Pancreas (tissue), 10 donors: Measurements from ENCODE around the gene GCGR. TPM values are rescaled to one million over a fixed set of nuclear protein-coding genes. Genes with fewer than 3 reads are reported as not detected.
A peak's percentile ranks its signal among the peaks of the same experiment; 100 is the strongest.

Experiments used
- ATAC-seq, 4 donors: fragments of 200-7000 bp; cut with Tn5 transposase; one replicate each; pipeline versions ENCODE4 v1.8.0 to v1.9.1; 2020; ENCODE audit warnings: mild to moderate bottlenecking in 4 of 4, moderate library complexity in 4 of 4
- DNase-seq, 6 donors: peaks; one replicate each; pipeline ENCODE4 v3.0.0-alpha.2; 2020
- FAIRE-seq: peaks from 2 replicates; lab custom pipeline; 2012; peaks lifted over from hg19 to GRCh38; lab: Jason Lieb, UNC
- H3K27ac ChIP-seq, 4 donors: fragments of 200-600 bp; sonication (generic); 1 replicate in 3 of 4; 2 replicates in 1 of 4; pipeline versions ENCODE4 v1.5.0 to v1.8.0; 2020
- H3K27me3 ChIP-seq, 4 donors: fragments of 200-600 bp; one replicate each; pipeline ENCODE4 v1.8.0; 2021
- H3K36me3 ChIP-seq, 3 donors: fragments of 200-600 bp; sonication (generic) in 1 of 3; one replicate each; pipeline versions ENCODE4 v1.5.0 to v1.8.0; 2020 to 2021
- H3K4me1 ChIP-seq, 3 donors: fragments of 200-600 bp; one replicate each; pipeline ENCODE4 v1.8.0; 2021
- H3K4me3 ChIP-seq, 4 donors: fragments of 200-600 bp; sonication (generic) in 2 of 4; one replicate each; pipeline versions ENCODE4 v1.5.0 to v1.8.0; 2020 to 2021
- H3K9me3 ChIP-seq, 4 donors: fragments of 200-600 bp; one replicate each; pipeline ENCODE4 v1.8.0; 2021
- CTCF ChIP-seq, 4 donors: fragments of 200-600 bp; sonication (generic) in 3 of 4; IDR thresholded peaks; one replicate each; pipeline versions ENCODE4 v1.5.0 to v1.8.0; 2021; ENCODE audit warnings: antibody characterized with exemption in 4 of 4
- WGBS, 2 donors: extraction: QIAGEN DNeasy Blood & Tissue Kit; methylation state at CpG; one replicate each; pipeline ENCODE4 v1.1.7; 2013; 5-methylcytosine and 5-hydroxymethylcytosine counted together
- intact Hi-C, 3 donors: fragments of 100-400 bp; cut with DNase I; formaldehyde crosslinking; loops; one replicate each; pipeline versions ENCODE4 v1.11.1 to v1.14.2; 2022
- polyA plus RNA-seq, 2 donors: library from polyadenylated mRNA; stranded (reverse); fragments of 200-250 nt; gene quantifications; one replicate each; pipeline ENCODE4 v1.2.3, GENCODE V29; 2013
- total RNA-seq, 6 donors: library from RNA; stranded (reverse); fragmentation: NEBNext Ultra II Directional in 4 of 6; extraction: Animal tissue kit (Norgen Biotek cat#: 25700) in 4 of 6; gene quantifications; one replicate each; pipeline versions ENCODE4 v1.2.1 to v1.2.4, GENCODE V29; 2021 to 2023
- donor health status: healthy with polysubstance abuse.
- donor health status: DM: no; HTN: no; CAD: no; lungs with moderate emphysema.
- donor health status: DM: no; HTN: no; CAD: no.
- donor health status: control.
- donor health status: control.
- donor health status: Bipolar disorder and iron deficiency.
- donor health status: DM: yes; HTN: yes; CAD: no.
- donor health status: DM: no; HTN: no; CAD: no.
- donor health status: DM: no; HTN: no; CAD: no.
- donor health status: DM: yes; HTN: yes; CAD: no.

GCGR gene
- total and polyA plus RNA-seq, 8 donors: 0.28 to 22.7 (median 1.5) TPM; not detected in 1

GRCh38 chr17:81858170-81858966 lies 54.4 kb downstream of the GCGR start:
- peak overlapping the region; percentile 90 to 99 (median 98) for H3K4me3 ChIP-seq
- H3K27ac ChIP-seq: peak overlapping the region in 1 of 4 donors; percentile 88
- intact Hi-C loops: no loop called here

GRCh38 chr17:81858967-81859905 lies 55.3 kb downstream of the GCGR start:
- no peak for TF ChIP-seq CTCF (IDR thresholded peaks at IDR 0.05)
- ATAC-seq (no peak), FAIRE-seq (no peak), DNase-seq (peak in 2 of 6 donors; percentile 54 to 61)
- Histone ChIP-seq H3K9me3 (no peaks in the 10 kb centered on the region), H3K4me1 (peaks cover 6 to 40% (median 22%) of the 10 kb centered on the region in 3 donors), H3K4me3 (peak overlapping the region; percentile 90 to 99 (median 98)), H3K27me3 (no peaks in the 10 kb centered on the region), H3K27ac (peak overlapping the region; percentile 86 to 95 (median 90)), H3K36me3 (peaks cover 0 to 26% (median 22%) of the 10 kb centered on the region in 3 donors)
- intact Hi-C loops: no loop called here
- 21 to 26% methylated on average over 23 of the region's 23 CpGs for WGBS, 2 donors

More at GRCh38 chr17:81858170-81858966, 54.4 kb downstream of the GCGR start:
- peaks cover 6 to 37% (median 17%) of the 10 kb centered on the region in 3 donors for H3K4me1 ChIP-seq
- TF ChIP-seq CTCF (IDR thresholded peaks at IDR 0.05): no peak
- WGBS, 2 donors: 38 to 40% methylated on average over 30 of the region's 30 CpGs
- DNase-seq (peak in 3 of 6 donors; percentile 48 to 77 (median 66)), FAIRE-seq (no peak), ATAC-seq (no peak)
- no peaks in the 10 kb centered on the region for H3K9me3 ChIP-seq
- H3K27me3 ChIP-seq: no peaks in the 10 kb centered on the region
- H3K36me3 ChIP-seq: peaks cover 0 to 34% (median 30%) of the 10 kb centered on the region in 3 donors

GRCh38 chr17:81859906-81860755 lies 56.2 kb downstream of the GCGR start, which contains the start of gene P4HB:
Gene P4HB (minus strand): TSS chr17:81860535. CDS start chr17:81860471, 64 bp downstream.
- peak in 2 of 4 donors; percentile 60 to 73 for ATAC-seq
- peaks cover 0 to 19% (median 15%) of the 10 kb centered on the region in 3 donors for H3K36me3 ChIP-seq
- H3K27me3 ChIP-seq: no peaks in the 10 kb centered on the region
- H3K9me3 ChIP-seq: no peaks in the 10 kb centered on the region
- H3K27ac ChIP-seq: peak within 1 kb of the TSS; percentile 95 to 98 (median 96)
- FAIRE-seq: no peak
- intact Hi-C loops: no loop called here
- peak in 5 of 6 donors; percentile 35 to 99 (median 96) for DNase-seq
- TF ChIP-seq CTCF (IDR thresholded peaks at IDR 0.05): no peak
- 0% methylated on average over 48 to 95 of the region's 95 CpGs for WGBS, 2 donors
- peak within 1 kb of the TSS; percentile 90 to 99 (median 98) for H3K4me3 ChIP-seq
- peaks cover 6 to 42% (median 21%) of the 10 kb centered on the region in 3 donors for H3K4me1 ChIP-seq
